AG10803 (cell line): ENCODE measurements around the gene GABRB2.

Experiments
- DNase-seq: peaks from one replicate; pipeline ENCODE4 v3.0.0; 2010; ENCODE audit warnings: low read depth
- H3K4me3 ChIP-seq: 2 replicates; pipeline ENCODE4 v1.5.1; 2011; ENCODE audit warnings: mild to moderate bottlenecking, low read length, control low read depth
- CTCF ChIP-seq: conservative IDR thresholded peaks from 2 replicates; pipeline ENCODE4 v1.5.1; 2011; ENCODE audit warnings: mild to moderate bottlenecking, low read length, control low read depth, inconsistent platforms

Gene GABRB2

GRCh38 chr5:161546470-161547301, at the start of gene GABRB2:
TSS of gene GABRB2 (minus strand) at chr5:161546725. CDS start at chr5:161546643, 82 bp downstream.
- peak; percentile 5 for DNase-seq
- H3K4me3 ChIP-seq: peak within 1 kb of the TSS; percentile 54
- no peak for TF ChIP-seq CTCF

GRCh38 chr5:161585798-161586197, 39.3 kb upstream of the GABRB2 start:
- no peak for TF ChIP-seq CTCF
- no peak for DNase-seq
- no peak overlapping the region for H3K4me3 ChIP-seq

GRCh38 chr5:161580621-161581020, 34.1 kb upstream of the GABRB2 start:
- no peak for TF ChIP-seq CTCF
- no peak overlapping the region for H3K4me3 ChIP-seq
- DNase-seq: no peak

GRCh38 chr5:161572914-161573313, 26.4 kb upstream of the GABRB2 start:
- H3K4me3 ChIP-seq: no peak overlapping the region
- TF ChIP-seq CTCF: no peak
- no peak for DNase-seq

- TF ChIP-seq CTCF: no peak
- DNase-seq: no peak
- no peak overlapping the region for H3K4me3 ChIP-seq
Measured at GRCh38 chr5:161566081-161566480, 19.6 kb upstream of the GABRB2 start.

GRCh38 chr5:161562446-161562845, 15.9 kb upstream of the GABRB2 start:
- H3K4me3 ChIP-seq: no peak overlapping the region
- TF ChIP-seq CTCF: no peak
- DNase-seq: no peak

GRCh38 chr5:161549106-161549505, 2.6 kb upstream of the GABRB2 start:
- peak; percentile 6 for DNase-seq
- no peak overlapping the region for H3K4me3 ChIP-seq
- no peak for TF ChIP-seq CTCF
